ENCODE results near the gene MAPK8IP3.

MAPK8IP3 gene

GRCh38 chr16:1705688-1706385 is at the start of gene MAPK8IP3:
Gene MAPK8IP3 (plus strand): TSS chr16:1706195. CDS start chr16:1706340, 145 bp downstream.
- Histone ChIP-seq H3K27ac (peak within 1 kb of the TSS; percentile 62 to 97 (median 93)), H3K4me3 (peak within 1 kb of the TSS; percentile 58 to 85 (median 69))

GRCh38 chr16:1656808-1657617 is 49.0 kb upstream of the MAPK8IP3 start:
- Histone ChIP-seq H3K4me3 (no peak overlapping the region), H3K27ac (no peak overlapping the region)

- Histone ChIP-seq H3K4me3 (no peak overlapping the region), H3K27ac (no peak overlapping the region)
Observed at GRCh38 chr16:1657841-1658240, 48.2 kb upstream of the MAPK8IP3 start.

- H3K27ac ChIP-seq = no peak overlapping the region
Observed at GRCh38 chr16:1659031-1659430, 47.0 kb upstream of the MAPK8IP3 start.

GRCh38 chr16:1661826-1662225 is 44.2 kb upstream of the MAPK8IP3 start:
- no peak overlapping the region for H3K27ac ChIP-seq
- H3K4me3 ChIP-seq = no peak overlapping the region

More at GRCh38 chr16:1659031-1659430, 47.0 kb upstream of the MAPK8IP3 start:
- no peak overlapping the region for H3K4me3 ChIP-seq

GRCh38 chr16:1662543-1662942 is 43.5 kb upstream of the MAPK8IP3 start:
- no peak overlapping the region for H3K27ac ChIP-seq
- no peak overlapping the region for H3K4me3 ChIP-seq

GRCh38 chr16:1665829-1666228 is 40.2 kb upstream of the MAPK8IP3 start:
- Histone ChIP-seq H3K27ac (no peak overlapping the region), H3K4me3 (no peak overlapping the region)

GRCh38 chr16:1666316-1666715 is 39.7 kb upstream of the MAPK8IP3 start:
- Histone ChIP-seq H3K27ac (no peak overlapping the region), H3K4me3 (no peak overlapping the region)

GRCh38 chr16:1667271-1667670 is 38.7 kb upstream of the MAPK8IP3 start:
- H3K27ac ChIP-seq = no peak overlapping the region
- H3K4me3 ChIP-seq = no peak overlapping the region

GRCh38 chr16:1667916-1668315 is 38.1 kb upstream of the MAPK8IP3 start:
- no peak overlapping the region for H3K4me3 ChIP-seq
- no peak overlapping the region for H3K27ac ChIP-seq

- no peak overlapping the region for H3K27ac ChIP-seq
Observed at GRCh38 chr16:1668612-1669319, 37.2 kb upstream of the MAPK8IP3 start.

GRCh38 chr16:1669698-1670097 is 36.3 kb upstream of the MAPK8IP3 start:
- Histone ChIP-seq H3K27ac (no peak overlapping the region), H3K4me3 (no peak overlapping the region)

More at GRCh38 chr16:1668612-1669319, 37.2 kb upstream of the MAPK8IP3 start:
- H3K4me3 ChIP-seq = no peak overlapping the region

- Histone ChIP-seq H3K4me3 (no peak overlapping the region), H3K27ac (no peak overlapping the region)
Observed at GRCh38 chr16:1670371-1670770, 35.6 kb upstream of the MAPK8IP3 start.

- Histone ChIP-seq H3K27ac (no peak overlapping the region), H3K4me3 (no peak overlapping the region)
Observed at GRCh38 chr16:1670866-1671265, 35.1 kb upstream of the MAPK8IP3 start.

GRCh38 chr16:1673424-1674151 is 32.4 kb upstream of the MAPK8IP3 start:
- Histone ChIP-seq H3K4me3 (no peak overlapping the region), H3K27ac (no peak overlapping the region)

GRCh38 chr16:1674306-1674705 is 31.7 kb upstream of the MAPK8IP3 start:
- no peak overlapping the region for H3K4me3 ChIP-seq
- no peak overlapping the region for H3K27ac ChIP-seq

GRCh38 chr16:1674751-1675664 is 31.0 kb upstream of the MAPK8IP3 start:
- Histone ChIP-seq H3K4me3 (no peak overlapping the region), H3K27ac (no peak overlapping the region)

GRCh38 chr16:1676661-1677060 is 29.3 kb upstream of the MAPK8IP3 start:
- H3K4me3 ChIP-seq = no peak overlapping the region
- H3K27ac ChIP-seq = no peak overlapping the region

- peak overlapping the region in 3 of 21 experiments; percentile 39 to 93 (median 76) for H3K27ac ChIP-seq
- peak overlapping the region in 3 of 7 experiments; percentile 71 to 98 (median 81) for H3K4me3 ChIP-seq
Observed at GRCh38 chr16:1677339-1677738, 28.7 kb upstream of the MAPK8IP3 start.
